SH-SY5Y (cell line): ENCODE data around the gene WBP2.

Experiments
- GATA2 ChIP-seq: IDR thresholded peaks from 2 replicates; pipeline ENCODE4 v1.6.1; 2011; ENCODE audit warnings: mild to moderate bottlenecking, low read depth, low read length
- GATA3 ChIP-seq: IDR thresholded peaks from 2 replicates; pipeline ENCODE4 v1.6.1; 2011; ENCODE audit warnings: low read depth, mild to moderate bottlenecking, low read length, moderate library complexity

WBP2 gene

GRCh38 chr17:75822119-75822799, 32.9 kb downstream of the WBP2 start:
- TF ChIP-seq GATA3 (no peak), GATA2 (no peak)

- TF ChIP-seq GATA3 = no peak
- TF ChIP-seq GATA2 = no peak
Measured at GRCh38 chr17:75821552-75821951, 33.6 kb downstream of the WBP2 start.

- TF ChIP-seq GATA2 (no peak), GATA3 (no peak)
Measured at GRCh38 chr17:75820094-75821080, 34.7 kb downstream of the WBP2 start.

GRCh38 chr17:75819678-75820077, 35.5 kb downstream of the WBP2 start:
- TF ChIP-seq GATA3 = no peak
- no peak for TF ChIP-seq GATA2

- TF ChIP-seq GATA2 = no peak
- no peak for TF ChIP-seq GATA3
Measured at GRCh38 chr17:75819116-75819515, 36.0 kb downstream of the WBP2 start.

GRCh38 chr17:75818326-75818885, 36.7 kb downstream of the WBP2 start:
- no peak for TF ChIP-seq GATA3
- no peak for TF ChIP-seq GATA2

GRCh38 chr17:75817571-75817970, 37.6 kb downstream of the WBP2 start:
- TF ChIP-seq GATA2 (no peak), GATA3 (no peak)

GRCh38 chr17:75816693-75817092, 38.4 kb downstream of the WBP2 start:
- TF ChIP-seq GATA3 (no peak), GATA2 (no peak)

GRCh38 chr17:75815399-75815798, 39.7 kb downstream of the WBP2 start:
- TF ChIP-seq GATA3 (no peak), GATA2 (no peak)

- TF ChIP-seq GATA3 (no peak), GATA2 (no peak)
Measured at GRCh38 chr17:75814900-75815373, 40.2 kb downstream of the WBP2 start.

- TF ChIP-seq GATA3 (no peak), GATA2 (no peak)
Measured at GRCh38 chr17:75814021-75814395, 41.1 kb downstream of the WBP2 start.

- TF ChIP-seq GATA2 (no peak), GATA3 (no peak)
Measured at GRCh38 chr17:75813081-75814020, 41.8 kb downstream of the WBP2 start.
